ENCODE data around the gene STK4.

The STK4 gene

GRCh38 chr20:44990425-44990824, 24.1 kb downstream of the STK4 start:
- Mint-ChIP-seq H3K9me3 (no peaks in the 10 kb centered on the region), H3K27me3 (ENCODE audit: low read depth, poor library complexity) (no peaks in the 10 kb centered on the region), H3K27ac (peak overlapping the region; percentile 20), H3K4me3 (no peak overlapping the region), H3K4me1 (no peaks in the 10 kb centered on the region), H3K36me3 (ENCODE audit: low read depth) (peaks cover 33% of the 10 kb centered on the region)
- no peak for DNase-seq
- no peak for TF ChIP-seq CTCF (IDR thresholded peaks at IDR 0.05)

GRCh38 chr20:44990957-44991356, 24.6 kb downstream of the STK4 start:
- no peaks in the 10 kb centered on the region for H3K4me1 Mint-ChIP-seq
- peaks cover 37% of the 10 kb centered on the region for H3K36me3 Mint-ChIP-seq (ENCODE audit: low read depth)
- no peak overlapping the region for H3K4me3 Mint-ChIP-seq
- no peaks in the 10 kb centered on the region for H3K9me3 Mint-ChIP-seq
- no peak for DNase-seq
- H3K27me3 Mint-ChIP-seq (ENCODE audit: low read depth, poor library complexity): no peaks in the 10 kb centered on the region
- TF ChIP-seq CTCF (IDR thresholded peaks at IDR 0.05): no peak
- no peak overlapping the region for H3K27ac Mint-ChIP-seq

- no peak for DNase-seq
- Mint-ChIP-seq H3K4me1 (no peaks in the 10 kb centered on the region), H3K27me3 (ENCODE audit: low read depth, poor library complexity) (no peaks in the 10 kb centered on the region), H3K36me3 (ENCODE audit: low read depth) (peaks cover 41% of the 10 kb centered on the region), H3K4me3 (no peak overlapping the region), H3K27ac (no peak overlapping the region), H3K9me3 (no peaks in the 10 kb centered on the region)
- TF ChIP-seq CTCF (IDR thresholded peaks at IDR 0.05): no peak
These were observed 27.0 kb downstream of the STK4 start for GRCh38 chr20:44993343-44993742.

DNA sequence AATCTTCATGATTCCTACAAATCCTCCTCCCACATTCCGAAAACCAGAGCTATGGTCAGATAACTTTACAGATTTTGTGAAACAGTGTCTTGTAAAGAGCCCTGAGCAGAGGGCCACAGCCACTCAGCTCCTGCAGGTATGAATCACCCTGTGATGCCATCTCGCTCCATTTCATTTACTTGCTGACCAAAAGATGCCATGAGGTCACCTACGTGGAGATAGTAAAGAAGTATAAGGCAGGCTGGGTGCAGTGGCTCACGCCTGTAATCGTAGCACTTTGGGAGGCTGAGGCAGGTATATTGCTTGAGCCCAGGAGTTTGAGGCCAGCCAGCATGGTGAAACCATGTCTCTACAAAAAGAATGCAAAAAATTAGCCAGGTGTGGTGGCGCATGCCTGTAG, 30.9 kb downstream of the STK4 start:
- H3K27me3 Mint-ChIP-seq (ENCODE audit: low read depth, poor library complexity): no peaks in the 10 kb centered on the region
- peaks cover 36% of the 10 kb centered on the region for H3K36me3 Mint-ChIP-seq (ENCODE audit: low read depth)
- no peak for DNase-seq
- no peak overlapping the region for H3K4me3 Mint-ChIP-seq
- H3K27ac Mint-ChIP-seq: peak overlapping the region; percentile 62
- no peaks in the 10 kb centered on the region for H3K4me1 Mint-ChIP-seq
- no peak for TF ChIP-seq CTCF (IDR thresholded peaks at IDR 0.05)
- no peaks in the 10 kb centered on the region for H3K9me3 Mint-ChIP-seq

- H3K4me3 Mint-ChIP-seq: no peak overlapping the region
- no peaks in the 10 kb centered on the region for H3K4me1 Mint-ChIP-seq
- no peak for DNase-seq
- H3K36me3 Mint-ChIP-seq (ENCODE audit: low read depth): peaks cover 36% of the 10 kb centered on the region
- no peaks in the 10 kb centered on the region for H3K27me3 Mint-ChIP-seq (ENCODE audit: low read depth, poor library complexity)
- no peaks in the 10 kb centered on the region for H3K9me3 Mint-ChIP-seq
- no peak overlapping the region for H3K27ac Mint-ChIP-seq
- TF ChIP-seq CTCF (IDR thresholded peaks at IDR 0.05): no peak
These were observed 31.4 kb downstream of the STK4 start for GRCh38 chr20:44997668-44998067.

DNA sequence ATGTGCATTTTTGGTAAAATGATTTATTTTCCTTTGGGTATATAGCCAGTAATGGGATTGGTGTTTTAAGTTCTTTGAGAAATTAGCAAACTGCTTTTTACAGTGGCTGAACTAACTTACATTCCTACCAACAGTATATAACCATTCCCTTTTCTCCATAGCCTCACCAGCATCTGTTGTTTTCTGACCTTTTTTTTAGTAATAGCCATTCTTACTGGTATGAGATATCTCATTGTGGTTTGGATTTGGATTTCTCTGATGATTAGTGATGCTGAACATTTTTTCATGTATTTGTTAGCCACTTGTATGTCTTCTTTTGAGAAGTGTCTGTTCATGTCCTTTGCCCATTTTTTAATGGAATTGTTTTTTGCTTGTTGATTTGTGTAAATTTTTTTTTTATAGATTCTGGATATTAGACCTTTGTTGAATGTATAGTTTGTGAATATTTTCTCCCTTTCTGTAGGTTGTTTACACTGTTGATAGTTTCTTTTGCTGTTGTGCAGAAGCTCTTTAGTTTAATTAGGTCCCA, 42.3 kb downstream of the STK4 start:
- no peak overlapping the region for H3K4me3 Mint-ChIP-seq
- no peaks in the 10 kb centered on the region for H3K27me3 Mint-ChIP-seq (ENCODE audit: low read depth, poor library complexity)
- no peak for TF ChIP-seq CTCF (IDR thresholded peaks at IDR 0.05)
- no peaks in the 10 kb centered on the region for H3K4me1 Mint-ChIP-seq
- H3K27ac Mint-ChIP-seq: peak overlapping the region; percentile 57
- peaks cover 54% of the 10 kb centered on the region for H3K36me3 Mint-ChIP-seq (ENCODE audit: low read depth)
- no peaks in the 10 kb centered on the region for H3K9me3 Mint-ChIP-seq
- DNase-seq: no peak
